Stimulated activated naive CD8-positive, alpha-beta T cell treated with anti-CD3 and anti-CD28 coated beads, Interleukin-15, Interleukin-2, amounts not matched to agents 100 ng/mL and 50 ng/mL, for 24 hours (primary cell): ENCODE results near the gene CSAG2.
"Not testable (repeated sequence)": the region's sequence is repeated elsewhere in the genome, so short reads cannot be mapped to it uniquely, and the experiment has no call there.

ENCODE experiments used
- H3K27ac Mint-ChIP-seq: one replicate; pipeline ENCODE4 v1.8.0; 2021; ENCODE audit warnings: mild to moderate bottlenecking, mixed read lengths
- H3K27me3 Mint-ChIP-seq: one replicate; pipeline ENCODE4 v1.8.0; 2021; ENCODE audit warnings: mixed read lengths
- H3K36me3 Mint-ChIP-seq: one replicate; pipeline ENCODE4 v1.8.0; 2021; ENCODE audit warnings: low read depth, mixed read lengths
- H3K4me1 Mint-ChIP-seq: one replicate; pipeline ENCODE4 v1.8.0; 2021; ENCODE audit warnings: low read depth, mixed read lengths
- H3K4me3 Mint-ChIP-seq: one replicate; pipeline ENCODE4 v1.8.0; 2021; ENCODE audit warnings: mild to moderate bottlenecking, mixed read lengths
- H3K9me3 Mint-ChIP-seq: one replicate; pipeline ENCODE4 v1.8.0; 2021; ENCODE audit warnings: mixed read lengths

Gene CSAG2

GRCh38 chrX:152709173-152709572 lies at the start of gene CSAG2:
Gene CSAG2 (minus strand): TSS chrX:152709273. CDS start chrX:152709112, 161 bp downstream.
- not testable (repeated sequence) for H3K27ac Mint-ChIP-seq, H3K4me3 Mint-ChIP-seq, H3K27me3 Mint-ChIP-seq, H3K36me3 Mint-ChIP-seq, H3K9me3 Mint-ChIP-seq, H3K4me1 Mint-ChIP-seq

- not testable (repeated sequence) for H3K4me1 Mint-ChIP-seq, H3K36me3 Mint-ChIP-seq, H3K9me3 Mint-ChIP-seq, H3K27ac Mint-ChIP-seq, H3K27me3 Mint-ChIP-seq, H3K4me3 Mint-ChIP-seq
Observed at GRCh38 chrX:152754871-152755270, 45.8 kb upstream of the CSAG2 start.

GRCh38 chrX:152753686-152754650 lies 44.9 kb upstream of the CSAG2 start, which contains the start of gene MAGEA2:
Gene MAGEA2 (minus strand): TSS chrX:152753842. CDS start chrX:152751363, 2,479 bp downstream.
- not testable (repeated sequence) for H3K36me3 Mint-ChIP-seq, H3K27me3 Mint-ChIP-seq, H3K27ac Mint-ChIP-seq, H3K9me3 Mint-ChIP-seq, H3K4me3 Mint-ChIP-seq, H3K4me1 Mint-ChIP-seq

- Mint-ChIP-seq H3K27me3 (no peaks in the 10 kb centered on the region), H3K4me1 (no peaks in the 10 kb centered on the region), H3K27ac (no peak overlapping the region), H3K36me3 (no peaks in the 10 kb centered on the region), H3K9me3 (no peaks in the 10 kb centered on the region), H3K4me3 (no peak overlapping the region)
Observed at GRCh38 chrX:152738560-152738959, 29.5 kb upstream of the CSAG2 start.

- H3K4me3 Mint-ChIP-seq, H3K27me3 Mint-ChIP-seq, H3K36me3 Mint-ChIP-seq, H3K9me3 Mint-ChIP-seq, H3K4me1 Mint-ChIP-seq, H3K27ac Mint-ChIP-seq: not testable (repeated sequence)
Observed at GRCh38 chrX:152736528-152736927, 27.5 kb upstream of the CSAG2 start.

GRCh38 chrX:152735860-152736511 lies 26.9 kb upstream of the CSAG2 start:
- Mint-ChIP-seq H3K27ac (no peak overlapping the region), H3K27me3 (no peaks in the 10 kb centered on the region), H3K4me3 (no peak overlapping the region), H3K4me1 (no peaks in the 10 kb centered on the region), H3K36me3 (no peaks in the 10 kb centered on the region), H3K9me3 (no peaks in the 10 kb centered on the region)

- no peak overlapping the region for H3K27ac Mint-ChIP-seq
- no peak overlapping the region for H3K4me3 Mint-ChIP-seq
- H3K36me3 Mint-ChIP-seq, result no peaks in the 10 kb centered on the region
- no peaks in the 10 kb centered on the region for H3K9me3 Mint-ChIP-seq
- no peaks in the 10 kb centered on the region for H3K27me3 Mint-ChIP-seq
- H3K4me1 Mint-ChIP-seq, result no peaks in the 10 kb centered on the region
Observed at GRCh38 chrX:152735101-152735500, 26.0 kb upstream of the CSAG2 start.

- H3K4me1 Mint-ChIP-seq, H3K27ac Mint-ChIP-seq, H3K4me3 Mint-ChIP-seq, H3K27me3 Mint-ChIP-seq, H3K36me3 Mint-ChIP-seq, H3K9me3 Mint-ChIP-seq: not testable (repeated sequence)
Observed at GRCh38 chrX:152734143-152734858, 25.2 kb upstream of the CSAG2 start.

GRCh38 chrX:152733261-152733975 lies 24.3 kb upstream of the CSAG2 start, which contains the start of the genes CSAG1 and MAGEA12:
Gene CSAG1 (minus strand): TSS chrX:152733721. CDS start chrX:152732460, 1,261 bp downstream.
Gene MAGEA12 (plus strand): TSS chrX:152733757. CDS start chrX:152736162, 2,405 bp downstream.
- H3K27me3 Mint-ChIP-seq, result peaks cover 3% of the 10 kb centered on the region
- H3K9me3 Mint-ChIP-seq, result no peaks in the 10 kb centered on the region
- H3K4me1 Mint-ChIP-seq, result no peaks in the 10 kb centered on the region
- no peak within 1 kb of the TSS for H3K27ac Mint-ChIP-seq
- H3K36me3 Mint-ChIP-seq, result no peaks in the 10 kb centered on the region
- H3K4me3 Mint-ChIP-seq, result no peak within 1 kb of the TSS

- Mint-ChIP-seq H3K27me3 (peaks cover 3% of the 10 kb centered on the region), H3K36me3 (no peaks in the 10 kb centered on the region), H3K4me1 (no peaks in the 10 kb centered on the region), H3K4me3 (no peak overlapping the region), H3K9me3 (no peaks in the 10 kb centered on the region), H3K27ac (no peak overlapping the region)
Observed at GRCh38 chrX:152725409-152725808, 16.3 kb upstream of the CSAG2 start.

GRCh38 chrX:152713815-152714787 lies 5.0 kb upstream of the CSAG2 start, which contains the start of gene MAGEA2B:
Gene MAGEA2B (plus strand): TSS chrX:152714628. CDS start chrX:152717107, 2,479 bp downstream.
- H3K9me3 Mint-ChIP-seq, H3K27me3 Mint-ChIP-seq, H3K27ac Mint-ChIP-seq, H3K4me1 Mint-ChIP-seq, H3K36me3 Mint-ChIP-seq, H3K4me3 Mint-ChIP-seq: not testable (repeated sequence)

- H3K4me3 Mint-ChIP-seq, H3K9me3 Mint-ChIP-seq, H3K4me1 Mint-ChIP-seq, H3K36me3 Mint-ChIP-seq, H3K27ac Mint-ChIP-seq, H3K27me3 Mint-ChIP-seq: not testable (repeated sequence)
Observed at GRCh38 chrX:152713195-152713594, 4.1 kb upstream of the CSAG2 start.

GRCh38 chrX:152706500-152706899 lies 2.6 kb downstream of the CSAG2 start:
- H3K9me3 Mint-ChIP-seq, H3K27me3 Mint-ChIP-seq, H3K4me3 Mint-ChIP-seq, H3K4me1 Mint-ChIP-seq, H3K36me3 Mint-ChIP-seq, H3K27ac Mint-ChIP-seq: not testable (repeated sequence)
